Gastroesophageal sphincter (tissue), 4 donors: Measurements from ENCODE around the gene GDF15. TPM values are rescaled to one million over a fixed set of nuclear protein-coding genes. Genes with fewer than 3 reads are reported as not detected.
A peak's percentile ranks its signal among the peaks of the same experiment; 100 is the strongest.

ENCODE experiments used
- ATAC-seq: fragments of 150-250 bp; one replicate; pipeline ENCODE4 v1.9.1; 2016; ENCODE audit warnings: mild to moderate bottlenecking, moderate library complexity
- H3K27ac ChIP-seq, 4 donors: fragments of 200-600 bp; sonication (generic) in 3 of 4; 1 replicate in 3 of 4; 2 replicates in 1 of 4; pipeline ENCODE4 v1.5.1; 2016 to 2019
- H3K27me3 ChIP-seq: fragments of 200-600 bp; sonication (generic); one replicate; pipeline ENCODE4 v1.5.1; 2019
- H3K36me3 ChIP-seq, 2 donors: fragments of 200-600 bp; sonication (generic); one replicate each; pipeline ENCODE4 v1.5.1; 2019; ENCODE audit warnings: control low read depth in 1 of 2
- H3K4me1 ChIP-seq, 3 donors: fragments of 200-600 bp; sonication (generic); 1 replicate in 2 of 3; 2 replicates in 1 of 3; pipeline ENCODE4 v1.5.1; 2016 to 2019; ENCODE audit warnings: control low read depth in 2 of 3
- H3K4me3 ChIP-seq, 2 donors: fragments of 200-600 bp; sonication (generic); one replicate each; pipeline ENCODE4 v1.5.1; 2019; ENCODE audit warnings: mild to moderate bottlenecking in 1 of 2, moderate library complexity in 1 of 2
- H3K9me3 ChIP-seq, 3 donors: fragments of 200-600 bp; sonication (generic); one replicate each; pipeline ENCODE4 v1.5.1; 2017 to 2019; ENCODE audit warnings: control low read depth in 2 of 3
- EP300 ChIP-seq: sonication (generic); formaldehyde crosslinking; IDR thresholded peaks from one replicate; pipeline ENCODE4 v1.6.1; 2017; ENCODE audit warnings: antibody characterized with exemption, mild to moderate bottlenecking
- POLR2A ChIP-seq, 2 donors: fragments of 450-650 bp; IDR thresholded peaks; one replicate each; pipeline ENCODE4 v1.6.1; 2017; ENCODE audit warnings: antibody characterized with exemption in 2 of 2, mild to moderate bottlenecking in 2 of 2, moderate library complexity in 1 of 2
- POLR2AphosphoS5 ChIP-seq: sonication (generic); formaldehyde crosslinking; IDR thresholded peaks from one replicate; pipeline ENCODE4 v1.6.1; 2017; ENCODE audit warnings: antibody characterized with exemption
- WGBS, 2 donors: methylation state at CpG; one replicate each; pipeline ENCODE4 v1.1.5; 2018; ENCODE audit warnings: low coverage in 1 of 2; 5-methylcytosine and 5-hydroxymethylcytosine counted together
- total RNA-seq, 4 donors: library from RNA; depleted of rRNA; stranded (reverse); fragments of >200 nt; gene quantifications; one replicate each; pipeline ENCODE4 v1.1.0, GENCODE V29; 2016
- TF ChIP-seq, protein P1 (sequence below), 4 experiments: fragments of 200-600 bp in 2 of 4; fragments of 450-650 bp in 2 of 4; sonication (generic) in 1 of 4; IDR thresholded peaks; one replicate each; pipeline ENCODE4 v1.5.1; 2017 to 2019; ENCODE audit warnings: antibody characterized with exemption in 4 of 4, mild to moderate bottlenecking in 2 of 4, moderate library complexity in 2 of 4

Gene GDF15
- total RNA-seq, 4 donors from 2014 or later = 0.62 to 3.7 (median 3.0) TPM

DNA sequence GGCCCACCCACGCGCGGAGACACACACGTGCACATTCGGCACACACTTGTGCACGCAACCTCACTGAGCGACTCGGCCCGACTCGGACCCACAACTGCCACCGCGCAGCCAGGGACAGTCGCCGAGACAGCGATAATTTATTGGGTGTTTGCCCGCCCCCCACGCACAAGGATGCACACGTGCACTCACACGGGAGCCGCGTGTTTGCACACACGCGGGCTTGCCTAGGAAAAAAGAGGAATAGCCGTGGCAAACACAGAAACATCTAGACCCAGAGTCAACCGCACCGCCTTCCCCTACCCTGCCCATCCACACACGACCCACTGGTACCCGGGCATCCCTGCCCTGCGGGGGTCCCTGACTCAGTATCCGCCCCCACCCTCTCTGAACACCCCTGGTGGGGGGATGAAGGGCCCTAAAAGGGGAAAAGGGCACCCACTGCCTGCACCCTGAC is 32.1 kb downstream of the GDF15 start:
- ATAC-seq = no peak
- peak overlapping the region in 1 of 2 donors; percentile 82 for H3K4me3 ChIP-seq
- no peaks in the 10 kb centered on the region for H3K9me3 ChIP-seq
- 17% methylated on average over 6 of the region's 30 CpGs; no CpG with 5 or more reads in 1 of the 2 donors for WGBS, 2 donors
- no peak for TF ChIP-seq POLR2A (IDR thresholded peaks at IDR 0.05)
- TF ChIP-seq, protein P1, sequence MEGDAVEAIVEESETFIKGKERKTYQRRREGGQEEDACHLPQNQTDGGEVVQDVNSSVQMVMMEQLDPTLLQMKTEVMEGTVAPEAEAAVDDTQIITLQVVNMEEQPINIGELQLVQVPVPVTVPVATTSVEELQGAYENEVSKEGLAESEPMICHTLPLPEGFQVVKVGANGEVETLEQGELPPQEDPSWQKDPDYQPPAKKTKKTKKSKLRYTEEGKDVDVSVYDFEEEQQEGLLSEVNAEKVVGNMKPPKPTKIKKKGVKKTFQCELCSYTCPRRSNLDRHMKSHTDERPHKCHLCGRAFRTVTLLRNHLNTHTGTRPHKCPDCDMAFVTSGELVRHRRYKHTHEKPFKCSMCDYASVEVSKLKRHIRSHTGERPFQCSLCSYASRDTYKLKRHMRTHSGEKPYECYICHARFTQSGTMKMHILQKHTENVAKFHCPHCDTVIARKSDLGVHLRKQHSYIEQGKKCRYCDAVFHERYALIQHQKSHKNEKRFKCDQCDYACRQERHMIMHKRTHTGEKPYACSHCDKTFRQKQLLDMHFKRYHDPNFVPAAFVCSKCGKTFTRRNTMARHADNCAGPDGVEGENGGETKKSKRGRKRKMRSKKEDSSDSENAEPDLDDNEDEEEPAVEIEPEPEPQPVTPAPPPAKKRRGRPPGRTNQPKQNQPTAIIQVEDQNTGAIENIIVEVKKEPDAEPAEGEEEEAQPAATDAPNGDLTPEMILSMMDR (IDR thresholded peaks at IDR 0.05) = no peak
- TF ChIP-seq EP300 = no peak
- TF ChIP-seq POLR2AphosphoS5 = no peak
- H3K4me1 ChIP-seq = peaks cover 0 to 85% (median 59%) of the 10 kb centered on the region in 3 donors
- H3K36me3 ChIP-seq = no peaks in the 10 kb centered on the region
- no peaks in the 10 kb centered on the region for H3K27me3 ChIP-seq
- H3K27ac ChIP-seq = peak overlapping the region; percentile 76 to 93 (median 90)

DNA sequence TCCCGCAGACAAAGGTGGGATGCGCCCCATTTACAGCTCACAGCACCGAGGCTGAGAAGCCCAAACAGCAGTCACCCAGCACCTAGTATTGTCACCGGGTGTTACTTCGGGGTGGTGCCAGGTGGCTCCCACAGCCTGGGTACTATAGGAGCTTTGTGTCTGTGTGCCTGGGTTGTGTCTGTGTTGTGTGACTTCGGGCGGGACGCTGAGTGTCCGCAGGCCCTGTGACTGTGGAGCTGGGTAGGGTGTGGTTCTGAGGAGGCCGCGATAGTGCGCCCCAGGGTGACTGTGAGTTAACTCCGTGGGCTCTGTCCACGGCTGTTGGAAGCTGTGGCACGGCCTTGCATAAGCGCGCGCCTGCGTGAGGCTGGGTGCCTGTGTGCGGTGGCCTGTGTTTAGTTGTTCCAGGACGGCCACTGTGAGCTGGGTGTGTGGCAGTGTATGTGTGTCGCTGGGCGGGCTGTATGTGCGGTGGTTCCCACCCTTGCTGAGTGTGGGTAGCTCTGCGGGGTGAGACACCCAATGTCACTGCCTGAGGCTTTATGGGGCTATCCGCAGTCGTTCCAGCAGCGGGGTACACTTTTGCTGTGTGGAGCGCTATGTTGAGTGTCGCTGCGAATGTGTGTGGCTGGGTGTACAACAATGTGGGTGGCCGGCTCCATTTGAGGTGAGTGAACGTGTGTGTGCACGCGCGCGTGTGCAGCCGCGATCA is 32.7 kb downstream of the GDF15 start:
- Histone ChIP-seq H3K4me3 (peak overlapping the region; percentile 43 to 82), H3K36me3 (no peaks in the 10 kb centered on the region), H3K4me1 (peaks cover 0 to 91% (median 64%) of the 10 kb centered on the region in 3 donors), H3K9me3 (no peaks in the 10 kb centered on the region), H3K27ac (peak overlapping the region; percentile 76 to 93 (median 90)), H3K27me3 (no peaks in the 10 kb centered on the region)
- WGBS, 2 donors = 27 to 60% methylated on average over 1 to 6 of the region's 39 CpGs
- peak; percentile 6 for ATAC-seq
- TF ChIP-seq EP300 (no peak), POLR2AphosphoS5 (no peak), POLR2A (IDR thresholded peaks at IDR 0.05) (no peak)
- TF ChIP-seq, protein P1 (IDR thresholded peaks at IDR 0.05) = no peak

DNA sequence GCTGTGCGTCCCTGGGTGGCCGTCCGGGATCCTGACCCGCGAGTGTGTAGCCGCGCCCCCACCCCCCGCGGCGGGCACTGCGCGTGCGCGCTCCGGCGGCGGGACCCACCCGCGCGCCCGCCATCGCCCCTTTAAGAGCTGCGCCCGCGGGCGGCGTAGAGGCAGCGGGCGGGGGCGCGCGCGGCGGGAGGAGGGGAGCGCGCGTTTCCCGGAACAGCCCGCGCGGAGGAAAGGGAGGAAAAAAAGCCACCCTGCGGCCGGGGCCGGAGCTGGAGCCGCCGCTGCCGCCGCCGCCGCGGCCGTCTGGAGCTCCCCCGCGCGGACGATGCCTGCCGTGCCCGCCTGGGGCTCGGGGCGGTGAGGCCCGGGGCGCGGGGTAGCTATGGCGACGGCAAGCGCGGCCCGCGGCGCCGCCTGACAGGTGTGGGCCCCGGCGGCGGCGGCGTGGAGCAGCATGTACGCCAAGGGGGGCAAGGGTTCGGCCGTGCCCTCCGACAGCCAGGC is 33.3 kb downstream of the GDF15 start, which contains the start of gene SSBP4:
TSS of gene SSBP4 (plus strand) at position 204 of the 504 bp plus-strand sequence. CDS start at position 455, 251 bp downstream.
- Histone ChIP-seq H3K4me3 (peak within 1 kb of the TSS; percentile 43 to 82), H3K27me3 (no peaks in the 10 kb centered on the region), H3K36me3 (no peaks in the 10 kb centered on the region), H3K4me1 (peaks cover 0 to 96% (median 64%) of the 10 kb centered on the region in 3 donors), H3K9me3 (no peaks in the 10 kb centered on the region), H3K27ac (peak within 1 kb of the TSS; percentile 76 to 93 (median 90))
- peak; percentile 35 for ATAC-seq
- WGBS, 2 donors = no CpG with 5 or more reads among the region's 80 CpGs
- no peak for TF ChIP-seq EP300
- TF ChIP-seq, protein P1 (IDR thresholded peaks at IDR 0.05) = peak in 3 of 4 experiments; percentile 51 to 80 (median 70)
- TF ChIP-seq POLR2A (IDR thresholded peaks at IDR 0.05) = peak; percentile 26 to 52

DNA sequence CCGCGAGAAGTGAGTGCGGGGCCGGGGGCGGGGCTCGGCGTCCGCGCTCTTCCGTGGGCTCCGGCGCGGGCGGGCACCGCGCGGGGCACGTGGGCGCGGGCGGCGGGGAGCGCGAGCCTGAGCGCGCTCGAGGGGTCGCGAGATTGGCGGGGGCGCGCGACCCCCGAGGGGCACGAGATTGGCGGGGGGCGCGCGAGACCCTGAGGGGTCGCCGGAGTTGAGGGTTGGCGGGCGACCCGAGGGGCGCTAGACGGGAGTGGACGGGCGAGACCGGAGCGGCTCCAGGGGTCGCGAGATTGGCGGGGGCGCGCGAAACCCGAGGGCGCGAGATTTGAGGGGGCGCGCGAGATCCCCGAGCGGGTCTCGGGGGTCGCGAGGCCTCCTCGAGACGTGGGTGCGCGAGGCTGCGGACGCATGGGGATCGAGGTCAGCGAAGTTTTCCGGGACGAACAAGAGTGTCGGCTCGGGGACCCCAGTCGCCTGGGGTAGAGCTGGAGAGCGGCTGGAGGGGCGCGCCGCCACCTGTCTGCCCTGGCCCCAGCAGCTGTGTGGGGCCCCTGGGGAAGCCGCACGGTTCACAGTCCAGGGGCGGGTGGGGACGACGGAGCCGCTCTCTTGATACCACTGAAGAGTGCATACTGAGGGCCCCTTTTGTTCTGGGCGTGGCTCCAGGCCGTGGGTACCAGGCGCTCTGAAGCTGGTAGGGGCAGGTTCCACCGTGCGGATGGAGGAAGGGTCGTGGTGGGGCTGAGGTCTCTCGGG is 33.9 kb downstream of the GDF15 start:
- Histone ChIP-seq H3K36me3 (no peaks in the 10 kb centered on the region), H3K4me3 (peak overlapping the region; percentile 43 to 82), H3K27ac (peak overlapping the region; percentile 17 to 93 (median 90)), H3K4me1 (peaks cover 0 to 96% (median 62%) of the 10 kb centered on the region in 3 donors), H3K27me3 (no peaks in the 10 kb centered on the region), H3K9me3 (no peaks in the 10 kb centered on the region)
- no peak for ATAC-seq
- WGBS, 2 donors = no CpG with 5 or more reads among the region's 97 CpGs
- TF ChIP-seq POLR2AphosphoS5 (no peak), POLR2A (IDR thresholded peaks at IDR 0.05) (no peak), EP300 (no peak)
- TF ChIP-seq, protein P1 (IDR thresholded peaks at IDR 0.05) = no peak
